K562 (cell line): Measurements from ENCODE around the gene FAM227B. TPM values are rescaled to one million over a fixed set of nuclear protein-coding genes. Genes with fewer than 3 reads are reported as not detected.

Source experiments
- ATAC-seq: fragments of 200-7000 bp; cut with Tn5 transposase; 3 replicates; pipeline ENCODE4 v1.9.1; 2020; ENCODE audit warnings: moderate library complexity
- BruUV-seq: library from RNA; stranded (reverse); fragments of 400-500 nt; replicated peaks from 2 replicates; lab custom pipeline; 2021; lab: Mats Ljungman, UMichigan
- CTCF ChIA-PET: fragments of 300-600 bp; formaldehyde crosslinking; extraction: SDS; loops from one replicate; lab custom pipeline; 2021; ENCODE audit warnings: low intra/inter-chr PET ratio; lab: Yijun Ruan, JAX
- POLR2A ChIA-PET: fragments of 300-600, 350-650 bp; sonication (Branson Sonifier 250); formaldehyde crosslinking; extraction: SDS; loops from one replicate; lab custom pipeline; 2021; ENCODE audit warnings: antibody characterized with exemption, inconsistent platforms; lab: Yijun Ruan, JAX
- DNase-seq, 4 experiments: peaks; one replicate each; pipeline versions ENCODE4 v3.0.0 to v3.0.0-alpha.2; 2011 to 2018; ENCODE audit warnings: low spot score in 3 of 4, mixed read lengths in 3 of 4; ENCODE audit errors: extremely low read depth in 1 of 4
- FAIRE-seq: peaks from 2 replicates; lab custom pipeline; 2011; peaks lifted over from hg19 to GRCh38; lab: Jason Lieb, UNC
- H2AFZ ChIP-seq: 2 replicates; pipeline ENCODE4 v1.6.0; 2011; ENCODE audit warnings: low read depth, low read length, control low read depth, inconsistent platforms
- H3K27ac ChIP-seq: fragments of 200-600 bp; 3 replicates; pipeline ENCODE4 v1.8.0; 2011; ENCODE audit warnings: low read depth, mild to moderate bottlenecking, control low read depth, inconsistent platforms, low read length, moderate library complexity, mixed read lengths; ENCODE audit errors: extremely low read depth
- H3K27me3 ChIP-seq, 2 experiments: fragments of 300-600 bp in 1 of 2; 2 replicates in 1 of 2; 3 replicates in 1 of 2; pipeline versions ENCODE4 v1.6.0 to v1.8.0; 2011; ENCODE audit warnings: inconsistent platforms in 2 of 2, low read length in 2 of 2, mild to moderate bottlenecking in 1 of 2, mixed read lengths in 1 of 2, moderate library complexity in 1 of 2; ENCODE audit not compliant: control insufficient read depth in 2 of 2, insufficient read depth in 2 of 2
- H3K36me3 ChIP-seq: fragments of 300-600 bp; 3 replicates; pipeline ENCODE4 v1.8.0; 2011; ENCODE audit warnings: mild to moderate bottlenecking, low read length, inconsistent platforms; ENCODE audit not compliant: control insufficient read depth, insufficient read depth
- H3K4me1 ChIP-seq, 2 experiments: fragments of 200-600 bp in 1 of 2; replicated peaks in 1 of 2; 2 replicates in 1 of 2; 3 replicates in 1 of 2; pipeline versions ENCODE4 v1.5.1 to v1.8.0; 2011; ENCODE audit warnings: inconsistent platforms in 2 of 2, low read length in 2 of 2, mild to moderate bottlenecking in 1 of 2, mixed read lengths in 1 of 2, moderate library complexity in 1 of 2; ENCODE audit not compliant: control insufficient read depth in 2 of 2, insufficient read depth in 2 of 2
- H3K4me2 ChIP-seq: 2 replicates; pipeline ENCODE4 v1.6.1; 2011; ENCODE audit warnings: low read length, control low read depth, inconsistent platforms, mixed read lengths; ENCODE audit not compliant: insufficient read depth
- H3K4me3 ChIP-seq: fragments of 200-600 bp; sonication (generic), shearing (Covaris generic); 2 replicates; pipeline ENCODE4 v1.5.1; 2016; ENCODE audit warnings: control low read depth, inconsistent platforms
- H3K79me2 ChIP-seq: fragments of 200-600 bp; 3 replicates; pipeline ENCODE4 v1.8.0; 2011; ENCODE audit warnings: low read length, inconsistent platforms; ENCODE audit not compliant: control insufficient read depth, insufficient read depth
- H3K9ac ChIP-seq, 2 experiments: 2 replicates each; pipeline versions ENCODE4 v1.6.0 to v1.6.1; 2011; ENCODE audit warnings: low read depth in 2 of 2, low read length in 2 of 2, control low read depth in 1 of 2, inconsistent platforms in 1 of 2, mild to moderate bottlenecking in 1 of 2, mixed read lengths in 1 of 2; ENCODE audit not compliant: insufficient read depth in 1 of 2
- H3K9me1 ChIP-seq: one replicate; pipeline ENCODE4 v1.6.0; 2011; ENCODE audit warnings: inconsistent platforms, mild to moderate bottlenecking, low read length, moderate library complexity; ENCODE audit not compliant: control insufficient read depth, insufficient read depth
- H3K9me3 ChIP-seq: replicated peaks from 2 replicates; pipeline ENCODE4 v1.5.1; 2011; ENCODE audit warnings: low read depth, low read length, inconsistent platforms; ENCODE audit not compliant: control insufficient read depth, insufficient read depth
- H4K20me1 ChIP-seq: replicated peaks from 2 replicates; pipeline ENCODE4 v1.6.1; 2011; ENCODE audit warnings: low read length, inconsistent platforms, mixed read lengths; ENCODE audit not compliant: control insufficient read depth, insufficient read depth
- ARNT ChIP-seq, 2 experiments: fragments of 450-650 bp; IDR thresholded peaks; 2 replicates each; pipeline ENCODE4 v1.6.1; 2016; ENCODE audit warnings: mild to moderate bottlenecking in 1 of 2
- BACH1 ChIP-seq: fragments of 200-800 bp; sonication (Bioruptor generic); IDR thresholded peaks from 2 replicates; pipeline ENCODE4 v1.6.1; 2016; ENCODE audit warnings: missing genetic modification characterization, missing compliant biosample characterization
- BCOR ChIP-seq: fragments of 450-650 bp; IDR thresholded peaks from 2 replicates; pipeline ENCODE4 v1.6.1; 2016
- CBX5 ChIP-seq: IDR thresholded peaks from 2 replicates; pipeline ENCODE4 v1.6.1; 2014; ENCODE audit warnings: low read depth, borderline replicate concordance
- HDGF ChIP-seq: fragments of 450-650 bp; IDR thresholded peaks from 2 replicates; pipeline ENCODE4 v1.6.1; 2016
- RBM34 ChIP-seq: fragments of 200-400 bp; formaldehyde crosslinking; IDR thresholded peaks from 2 replicates; pipeline ENCODE4 v1.6.1; 2018; ENCODE audit warnings: low read length, borderline replicate concordance; ENCODE audit not compliant: insufficient read depth
- SOX6 ChIP-seq: fragments of 450-650 bp; IDR thresholded peaks from 2 replicates; pipeline ENCODE4 v1.6.1; 2014; ENCODE audit warnings: mild to moderate bottlenecking
- TRIM28 ChIP-seq: fragments of 450-650 bp; IDR thresholded peaks from 2 replicates; pipeline ENCODE4 v1.6.1; 2017
- WGBS: fragments of 100-300 bp; shearing (Covaris generic); methylation state at CpG from one replicate; pipeline ENCODE4 v1.1.6; 2016; ENCODE audit warnings: low coverage, mixed read lengths; ENCODE audit not compliant: insufficient coverage; ENCODE audit errors: missing lambda C conversion rate; 5-methylcytosine and 5-hydroxymethylcytosine counted together
- in situ Hi-C: fragments of 300-500 bp; cut with MboI; formaldehyde crosslinking; loops from 4 replicates; pipeline ENCODE4 v1.15.0; 2018; ENCODE audit warnings: inconsistent platforms, mixed read lengths
- intact Hi-C: fragments of 100-400 bp; cut with micrococcal nuclease; formaldehyde crosslinking; loops from 2 replicates; pipeline ENCODE4 v1.14.2; 2022
- polyA plus RNA-seq, 8 experiments: library from polyadenylated mRNA; depleted of rRNA in 4 of 8; stranded (reverse) in 5 of 8; unstranded in 3 of 8; fragments of >200 nt; fragmentation: Nextera tagmentation in 2 of 8; fragmentation: Illumina TruSeq in 1 of 8; extraction: Ambion mirVana in 2 of 8; extraction: Trizol in 1 of 8; gene quantifications; 2 replicates each; pipeline versions ENCODE4 v1.2.1 to v1.2.3, GENCODE V29; 2011 to 2014; ENCODE audit warnings: inconsistent platforms in 1 of 8, missing spikeins in 1 of 8
- total RNA-seq, 7 experiments: library from RNA; depleted of rRNA in 6 of 7; stranded (reverse); fragments of >200 nt in 6 of 7; fragmentation: Illumina TruSeq in 2 of 7; extraction: Trizol in 2 of 7; gene quantifications; 2 replicates each; pipeline versions ENCODE4 v1.2.1 to v1.2.3, GENCODE V29; 2011 to 2021; ENCODE audit warnings: low replicate concordance in 1 of 7
- TF ChIP-seq, protein P1 (sequence below): fragments of 250-450 bp; sonication (Bioruptor Pico); IDR thresholded peaks from 2 replicates; pipeline ENCODE4 v1.8.0; 2022; ENCODE audit warnings: inconsistent platforms, mild to moderate bottlenecking, moderate library complexity, borderline replicate concordance
- TF ChIP-seq, protein P2 (sequence below): sonication (generic); formaldehyde crosslinking; IDR thresholded peaks from 2 replicates; pipeline ENCODE4 v1.8.0; 2023; ENCODE audit warnings: missing genetic modification reagents, mild to moderate bottlenecking, borderline replicate concordance

Gene FAM227B
- total and polyA plus RNA-seq, 9 of the 15 experiments (the other 6 are each of a cell fraction or from before 2014, with no cell fraction given) = 5.1 to 12.5 (median 11.2) TPM

DNA sequence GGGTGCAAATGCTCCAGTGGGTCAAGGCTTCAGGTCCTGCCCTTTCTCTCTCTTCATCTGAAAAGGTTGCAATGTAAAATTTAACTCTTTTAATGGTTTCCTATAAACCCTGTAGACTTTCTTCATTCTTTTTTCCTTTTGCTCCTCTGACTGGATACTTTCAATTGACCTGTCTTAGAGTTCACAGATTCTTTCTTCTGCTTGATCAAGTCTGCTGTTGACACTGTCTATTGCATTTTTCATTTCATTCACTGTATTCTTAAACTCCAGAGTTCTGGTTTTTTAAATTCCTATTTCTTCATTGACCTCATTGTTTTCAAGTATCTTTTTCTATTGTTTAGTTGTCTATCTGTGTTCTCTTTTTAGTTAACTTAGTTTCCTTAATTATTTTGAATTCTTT lies 82.1 kb downstream of the FAM227B start:
- intact Hi-C loops = no loop called here
- ChIA-PET CTCF (no interaction called here), POLR2A (interaction anchor here (0.6 kb wide), 1 partner anchor 1060 kb away, joined by 3 read pairs; no protein-coding TSS in a partner anchor)
- FAIRE-seq (no peak), DNase-seq (no peak), ATAC-seq (no peak)
- Histone ChIP-seq H3K9ac (no peak overlapping the region), H4K20me1 (no peaks in the 10 kb centered on the region), H3K9me1 (no peaks in the 10 kb centered on the region), H2AFZ (no peak overlapping the region), H3K4me2 (no peak overlapping the region), H3K4me3 (no peak overlapping the region), H3K36me3 (no peaks in the 10 kb centered on the region), H3K79me2 (no peaks in the 10 kb centered on the region), H3K9me3 (no peaks in the 10 kb centered on the region; the same call in 1 of the 2 replicates), H3K27me3 (no peaks in the 10 kb centered on the region), H3K4me1 (no peaks in the 10 kb centered on the region), H3K27ac (no peak overlapping the region)
- TF ChIP-seq CBX5 (0 out of 2 replicates have a peak, but pooled peaks have one; percentile 39), BCOR (no peak), TRIM28 (peak; percentile 68; the same call in 1 of the 2 replicates)
- BruUV-seq = no TSS peak
- in situ Hi-C loops = no loop called here

DNA sequence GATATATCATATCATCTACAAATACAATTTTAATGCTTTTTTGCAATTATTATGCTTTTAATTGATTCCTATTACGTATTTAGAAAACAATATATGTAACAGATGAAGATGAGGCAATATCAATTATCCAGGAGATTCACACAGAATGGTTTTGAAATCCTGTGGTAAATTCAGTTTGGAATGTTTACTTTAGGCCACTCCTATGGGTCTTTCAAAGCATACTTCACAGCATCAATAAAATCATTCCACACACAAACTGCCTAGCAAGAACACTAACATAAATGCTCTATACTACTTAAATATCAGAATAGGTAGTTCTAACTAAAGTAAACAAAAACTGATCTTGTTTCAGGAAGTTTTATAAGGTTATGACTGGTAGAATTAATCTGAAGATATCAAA lies 90.5 kb downstream of the FAM227B start:
- H3K4me3 ChIP-seq = no peak overlapping the region
- no peaks in the 10 kb centered on the region for H4K20me1 ChIP-seq
- 0% methylated on average over 1 of the region's 1 CpG for WGBS
- H3K9me1 ChIP-seq = no peaks in the 10 kb centered on the region
- H3K4me2 ChIP-seq = no peak overlapping the region
- no peaks in the 10 kb centered on the region for H3K36me3 ChIP-seq
- no peaks in the 10 kb centered on the region for H3K27me3 ChIP-seq
- POLR2A ChIA-PET = no interaction called here
- in situ Hi-C loops (no loop called here), intact Hi-C loops (no loop called here)
- no peak overlapping the region for H3K9ac ChIP-seq
- FAIRE-seq (peak; percentile 6), DNase-seq (no peak), ATAC-seq (no peak)
- no peak overlapping the region for H3K27ac ChIP-seq
- H3K79me2 ChIP-seq = no peaks in the 10 kb centered on the region
- no peaks in the 10 kb centered on the region for H3K4me1 ChIP-seq
- CTCF ChIA-PET = no interaction called here
- H2AFZ ChIP-seq = no peak overlapping the region
- no TSS peak for BruUV-seq
- H3K9me3 ChIP-seq = no peaks in the 10 kb centered on the region
- TF ChIP-seq, protein P1, sequence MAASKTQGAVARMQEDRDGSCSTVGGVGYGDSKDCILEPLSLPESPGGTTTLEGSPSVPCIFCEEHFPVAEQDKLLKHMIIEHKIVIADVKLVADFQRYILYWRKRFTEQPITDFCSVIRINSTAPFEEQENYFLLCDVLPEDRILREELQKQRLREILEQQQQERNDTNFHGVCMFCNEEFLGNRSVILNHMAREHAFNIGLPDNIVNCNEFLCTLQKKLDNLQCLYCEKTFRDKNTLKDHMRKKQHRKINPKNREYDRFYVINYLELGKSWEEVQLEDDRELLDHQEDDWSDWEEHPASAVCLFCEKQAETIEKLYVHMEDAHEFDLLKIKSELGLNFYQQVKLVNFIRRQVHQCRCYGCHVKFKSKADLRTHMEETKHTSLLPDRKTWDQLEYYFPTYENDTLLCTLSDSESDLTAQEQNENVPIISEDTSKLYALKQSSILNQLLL (CRISPR knock-in tag) = no peak
- no peak for TF ChIP-seq ARNT (IDR thresholded peaks at IDR 0.05)
- TF ChIP-seq, protein P2, sequence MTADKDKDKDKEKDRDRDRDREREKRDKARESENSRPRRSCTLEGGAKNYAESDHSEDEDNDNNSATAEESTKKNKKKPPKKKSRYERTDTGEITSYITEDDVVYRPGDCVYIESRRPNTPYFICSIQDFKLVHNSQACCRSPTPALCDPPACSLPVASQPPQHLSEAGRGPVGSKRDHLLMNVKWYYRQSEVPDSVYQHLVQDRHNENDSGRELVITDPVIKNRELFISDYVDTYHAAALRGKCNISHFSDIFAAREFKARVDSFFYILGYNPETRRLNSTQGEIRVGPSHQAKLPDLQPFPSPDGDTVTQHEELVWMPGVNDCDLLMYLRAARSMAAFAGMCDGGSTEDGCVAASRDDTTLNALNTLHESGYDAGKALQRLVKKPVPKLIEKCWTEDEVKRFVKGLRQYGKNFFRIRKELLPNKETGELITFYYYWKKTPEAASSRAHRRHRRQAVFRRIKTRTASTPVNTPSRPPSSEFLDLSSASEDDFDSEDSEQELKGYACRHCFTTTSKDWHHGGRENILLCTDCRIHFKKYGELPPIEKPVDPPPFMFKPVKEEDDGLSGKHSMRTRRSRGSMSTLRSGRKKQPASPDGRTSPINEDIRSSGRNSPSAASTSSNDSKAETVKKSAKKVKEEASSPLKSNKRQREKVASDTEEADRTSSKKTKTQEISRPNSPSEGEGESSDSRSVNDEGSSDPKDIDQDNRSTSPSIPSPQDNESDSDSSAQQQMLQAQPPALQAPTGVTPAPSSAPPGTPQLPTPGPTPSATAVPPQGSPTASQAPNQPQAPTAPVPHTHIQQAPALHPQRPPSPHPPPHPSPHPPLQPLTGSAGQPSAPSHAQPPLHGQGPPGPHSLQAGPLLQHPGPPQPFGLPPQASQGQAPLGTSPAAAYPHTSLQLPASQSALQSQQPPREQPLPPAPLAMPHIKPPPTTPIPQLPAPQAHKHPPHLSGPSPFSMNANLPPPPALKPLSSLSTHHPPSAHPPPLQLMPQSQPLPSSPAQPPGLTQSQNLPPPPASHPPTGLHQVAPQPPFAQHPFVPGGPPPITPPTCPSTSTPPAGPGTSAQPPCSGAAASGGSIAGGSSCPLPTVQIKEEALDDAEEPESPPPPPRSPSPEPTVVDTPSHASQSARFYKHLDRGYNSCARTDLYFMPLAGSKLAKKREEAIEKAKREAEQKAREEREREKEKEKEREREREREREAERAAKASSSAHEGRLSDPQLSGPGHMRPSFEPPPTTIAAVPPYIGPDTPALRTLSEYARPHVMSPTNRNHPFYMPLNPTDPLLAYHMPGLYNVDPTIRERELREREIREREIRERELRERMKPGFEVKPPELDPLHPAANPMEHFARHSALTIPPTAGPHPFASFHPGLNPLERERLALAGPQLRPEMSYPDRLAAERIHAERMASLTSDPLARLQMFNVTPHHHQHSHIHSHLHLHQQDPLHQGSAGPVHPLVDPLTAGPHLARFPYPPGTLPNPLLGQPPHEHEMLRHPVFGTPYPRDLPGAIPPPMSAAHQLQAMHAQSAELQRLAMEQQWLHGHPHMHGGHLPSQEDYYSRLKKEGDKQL = no peak
- TF ChIP-seq SOX6 = no peak
- TF ChIP-seq RBM34 = no peak
- no peak for TF ChIP-seq BACH1 (tag)
- no peak for TF ChIP-seq HDGF
